K562 (cell line): ENCODE data around the gene PRKCE. TPM values are rescaled to one million over a fixed set of nuclear protein-coding genes. Genes with fewer than 3 reads are reported as not detected.

Source experiments
- ATAC-seq: fragments of 200-7000 bp; cut with Tn5 transposase; 3 replicates; pipeline ENCODE4 v1.9.1; 2020; ENCODE audit warnings: moderate library complexity
- BruUV-seq: library from RNA; stranded (reverse); fragments of 400-500 nt; replicated peaks from 2 replicates; lab custom pipeline; 2021; lab: Mats Ljungman, UMichigan
- CTCF ChIA-PET: fragments of 300-600 bp; formaldehyde crosslinking; extraction: SDS; loops from one replicate; lab custom pipeline; 2021; ENCODE audit warnings: low intra/inter-chr PET ratio; lab: Yijun Ruan, JAX
- POLR2A ChIA-PET: fragments of 300-600, 350-650 bp; sonication (Branson Sonifier 250); formaldehyde crosslinking; extraction: SDS; loops from one replicate; lab custom pipeline; 2021; ENCODE audit warnings: antibody characterized with exemption, inconsistent platforms; lab: Yijun Ruan, JAX
- DNase-seq, 4 experiments: peaks; one replicate each; pipeline versions ENCODE4 v3.0.0 to v3.0.0-alpha.2; 2011 to 2018; ENCODE audit warnings: low spot score in 3 of 4, mixed read lengths in 3 of 4; ENCODE audit errors: extremely low read depth in 1 of 4
- FAIRE-seq: peaks from 2 replicates; lab custom pipeline; 2011; peaks lifted over from hg19 to GRCh38; lab: Jason Lieb, UNC
- H2AFZ ChIP-seq: 2 replicates; pipeline ENCODE4 v1.6.0; 2011; ENCODE audit warnings: low read depth, low read length, control low read depth, inconsistent platforms
- H3K27ac ChIP-seq: fragments of 200-600 bp; 3 replicates; pipeline ENCODE4 v1.8.0; 2011; ENCODE audit warnings: low read depth, mild to moderate bottlenecking, control low read depth, inconsistent platforms, low read length, moderate library complexity, mixed read lengths; ENCODE audit errors: extremely low read depth
- H3K27me3 ChIP-seq, 2 experiments: fragments of 300-600 bp in 1 of 2; 2 replicates in 1 of 2; 3 replicates in 1 of 2; pipeline versions ENCODE4 v1.6.0 to v1.8.0; 2011; ENCODE audit warnings: inconsistent platforms in 2 of 2, low read length in 2 of 2, mild to moderate bottlenecking in 1 of 2, mixed read lengths in 1 of 2, moderate library complexity in 1 of 2; ENCODE audit not compliant: control insufficient read depth in 2 of 2, insufficient read depth in 2 of 2
- H3K36me3 ChIP-seq: fragments of 300-600 bp; 3 replicates; pipeline ENCODE4 v1.8.0; 2011; ENCODE audit warnings: mild to moderate bottlenecking, low read length, inconsistent platforms; ENCODE audit not compliant: control insufficient read depth, insufficient read depth
- H3K4me1 ChIP-seq, 2 experiments: fragments of 200-600 bp in 1 of 2; replicated peaks in 1 of 2; 2 replicates in 1 of 2; 3 replicates in 1 of 2; pipeline versions ENCODE4 v1.5.1 to v1.8.0; 2011; ENCODE audit warnings: inconsistent platforms in 2 of 2, low read length in 2 of 2, mild to moderate bottlenecking in 1 of 2, mixed read lengths in 1 of 2, moderate library complexity in 1 of 2; ENCODE audit not compliant: control insufficient read depth in 2 of 2, insufficient read depth in 2 of 2
- H3K4me2 ChIP-seq: 2 replicates; pipeline ENCODE4 v1.6.1; 2011; ENCODE audit warnings: low read length, control low read depth, inconsistent platforms, mixed read lengths; ENCODE audit not compliant: insufficient read depth
- H3K4me3 ChIP-seq: fragments of 200-600 bp; sonication (generic), shearing (Covaris generic); 2 replicates; pipeline ENCODE4 v1.5.1; 2016; ENCODE audit warnings: control low read depth, inconsistent platforms
- H3K79me2 ChIP-seq: fragments of 200-600 bp; 3 replicates; pipeline ENCODE4 v1.8.0; 2011; ENCODE audit warnings: low read length, inconsistent platforms; ENCODE audit not compliant: control insufficient read depth, insufficient read depth
- H3K9ac ChIP-seq, 2 experiments: 2 replicates each; pipeline versions ENCODE4 v1.6.0 to v1.6.1; 2011; ENCODE audit warnings: low read depth in 2 of 2, low read length in 2 of 2, control low read depth in 1 of 2, inconsistent platforms in 1 of 2, mild to moderate bottlenecking in 1 of 2, mixed read lengths in 1 of 2; ENCODE audit not compliant: insufficient read depth in 1 of 2
- H3K9me1 ChIP-seq: one replicate; pipeline ENCODE4 v1.6.0; 2011; ENCODE audit warnings: inconsistent platforms, mild to moderate bottlenecking, low read length, moderate library complexity; ENCODE audit not compliant: control insufficient read depth, insufficient read depth
- H3K9me3 ChIP-seq: replicated peaks from 2 replicates; pipeline ENCODE4 v1.5.1; 2011; ENCODE audit warnings: low read depth, low read length, inconsistent platforms; ENCODE audit not compliant: control insufficient read depth, insufficient read depth
- H4K20me1 ChIP-seq: replicated peaks from 2 replicates; pipeline ENCODE4 v1.6.1; 2011; ENCODE audit warnings: low read length, inconsistent platforms, mixed read lengths; ENCODE audit not compliant: control insufficient read depth, insufficient read depth
- DNMT1 ChIP-seq: fragments of 450-650 bp; IDR thresholded peaks from 2 replicates; pipeline ENCODE4 v1.6.1; 2016; ENCODE audit warnings: antibody characterized with exemption, mild to moderate bottlenecking
- GATAD2A ChIP-seq: fragments of 450-650 bp; IDR thresholded peaks from 2 replicates; pipeline ENCODE4 v1.6.1; 2017
- KHSRP ChIP-seq: fragments of 450-650 bp; IDR thresholded peaks from 2 replicates; pipeline ENCODE4 v1.6.1; 2017
- MCM7 ChIP-seq, 2 experiments: fragments of 450-650 bp; IDR thresholded peaks; 2 replicates each; pipeline ENCODE4 v1.6.1; 2016 to 2018
- MXI1 ChIP-seq: IDR thresholded peaks from 2 replicates; pipeline ENCODE4 v1.6.1; 2011; ENCODE audit warnings: low read depth, mild to moderate bottlenecking, improper control_type of control experiment, low read length
- POLR2B ChIP-seq: fragments of 450-650 bp; IDR thresholded peaks from 2 replicates; pipeline ENCODE4 v1.6.1; 2018; ENCODE audit warnings: low read depth; ENCODE audit not compliant: partially characterized antibody
- REST ChIP-seq, 2 experiments: fragments of 450-650 bp; formaldehyde crosslinking in 1 of 2; IDR thresholded peaks; 2 replicates each; pipeline versions ENCODE4 v1.4.0 to v1.6.1; 2014 to 2020; ENCODE audit warnings: mild to moderate bottlenecking in 2 of 2, borderline replicate concordance in 1 of 2, low read depth in 1 of 2
- SIN3A ChIP-seq, 2 experiments: fragments of 150-350 bp in 1 of 2; IDR thresholded peaks; 2 replicates each; pipeline ENCODE4 v1.6.1; 2011 to 2016; ENCODE audit warnings: borderline replicate concordance in 2 of 2, low read depth in 2 of 2, low read length in 2 of 2, mild to moderate bottlenecking in 2 of 2, moderate library complexity in 2 of 2; ENCODE audit not compliant: control insufficient read depth in 1 of 2
- SMC3 ChIP-seq: conservative IDR thresholded peaks from 2 replicates; pipeline ENCODE4 v1.6.1; 2011; ENCODE audit warnings: low read depth, low read length, improper control_type of control experiment; ENCODE audit not compliant: insufficient read depth
- SPI1 ChIP-seq: IDR thresholded peaks from 2 replicates; pipeline ENCODE4 v1.6.1; 2011; ENCODE audit warnings: low read depth, low read length, control low read depth, borderline replicate concordance
- TAF1 ChIP-seq: IDR thresholded peaks from 2 replicates; pipeline ENCODE4 v1.6.1; 2011; ENCODE audit warnings: mild to moderate bottlenecking, low read length, moderate library complexity; ENCODE audit not compliant: insufficient read depth, control insufficient read depth, severe bottlenecking; ENCODE audit errors: extremely low read depth
- ZBTB1 ChIP-seq: sonication (generic); formaldehyde crosslinking; IDR thresholded peaks from 2 replicates; pipeline ENCODE4 v1.8.1; 2023; ENCODE audit warnings: missing genetic modification reagents, low read depth, mild to moderate bottlenecking, borderline replicate concordance
- ZC3H8 ChIP-seq: fragments of 450-650 bp; IDR thresholded peaks from 2 replicates; pipeline ENCODE4 v1.6.1; 2017
- ZNF212 ChIP-seq: fragments of 450-650 bp; formaldehyde crosslinking; IDR thresholded peaks from 2 replicates; pipeline ENCODE4 v1.4.0; 2020; ENCODE audit warnings: mild to moderate bottlenecking
- ZNF75A ChIP-seq: fragments of 450-650 bp; formaldehyde crosslinking; IDR thresholded peaks from 2 replicates; pipeline ENCODE4 v1.4.0; 2020; ENCODE audit warnings: mild to moderate bottlenecking
- WGBS: fragments of 100-300 bp; shearing (Covaris generic); methylation state at CpG from one replicate; pipeline ENCODE4 v1.1.6; 2016; ENCODE audit warnings: low coverage, mixed read lengths; ENCODE audit not compliant: insufficient coverage; ENCODE audit errors: missing lambda C conversion rate; 5-methylcytosine and 5-hydroxymethylcytosine counted together
- in situ Hi-C: fragments of 300-500 bp; cut with MboI; formaldehyde crosslinking; loops from 4 replicates; pipeline ENCODE4 v1.15.0; 2018; ENCODE audit warnings: inconsistent platforms, mixed read lengths
- intact Hi-C: fragments of 100-400 bp; cut with micrococcal nuclease; formaldehyde crosslinking; loops from 2 replicates; pipeline ENCODE4 v1.14.2; 2022
- polyA plus RNA-seq, 8 experiments: library from polyadenylated mRNA; depleted of rRNA in 4 of 8; stranded (reverse) in 5 of 8; unstranded in 3 of 8; fragments of >200 nt; fragmentation: Nextera tagmentation in 2 of 8; fragmentation: Illumina TruSeq in 1 of 8; extraction: Ambion mirVana in 2 of 8; extraction: Trizol in 1 of 8; gene quantifications; 2 replicates each; pipeline versions ENCODE4 v1.2.1 to v1.2.3, GENCODE V29; 2011 to 2014; ENCODE audit warnings: inconsistent platforms in 1 of 8, missing spikeins in 1 of 8
- total RNA-seq, 7 experiments: library from RNA; depleted of rRNA in 6 of 7; stranded (reverse); fragments of >200 nt in 6 of 7; fragmentation: Illumina TruSeq in 2 of 7; extraction: Trizol in 2 of 7; gene quantifications; 2 replicates each; pipeline versions ENCODE4 v1.2.1 to v1.2.3, GENCODE V29; 2011 to 2021; ENCODE audit warnings: low replicate concordance in 1 of 7

PRKCE gene
- total and polyA plus RNA-seq, 9 of the 15 experiments (the other 6 are each of a cell fraction or from before 2014, with no cell fraction given), result 0.06 to 1.0 (median 0.22) TPM; not detected in 1

GRCh38 chr2:46162329-46163097, 511.0 kb downstream of the PRKCE start:
- TF ChIP-seq DNMT1 (no peak), POLR2B (no peak), REST (IDR thresholded peaks at IDR 0.05; ENCODE audit: borderline replicate concordance) (no peak), REST (CRISPR knock-in tag; IDR thresholded peaks at IDR 0.05; ENCODE audit: low read depth) (no peak), KHSRP (no peak), SPI1 (no peak), ZNF212 (CRISPR knock-in tag) (no peak), MXI1 (no peak), ZBTB1 (CRISPR knock-in tag) (no peak), ZC3H8 (no peak), SMC3 (no peak), MCM7 (IDR thresholded peaks at IDR 0.05) (no peak), ZNF75A (CRISPR knock-in tag) (no peak), GATAD2A (no peak), TAF1 (no peak), SIN3A (IDR thresholded peaks at IDR 0.05; ENCODE audit: borderline replicate concordance in 2 of 2, control insufficient read depth in 1 of 2, low read depth in 2 of 2, low read length in 2 of 2) (no peak)
- Histone ChIP-seq H3K4me3 (no peak overlapping the region), H3K27ac (no peak overlapping the region), H3K36me3 (no peaks in the 10 kb centered on the region), H3K79me2 (no peaks in the 10 kb centered on the region), H2AFZ (no peak overlapping the region), H3K4me1 (no peaks in the 10 kb centered on the region), H3K9me1 (no peaks in the 10 kb centered on the region), H3K4me2 (no peak overlapping the region), H3K9me3 (no peaks in the 10 kb centered on the region), H3K9ac (no peak overlapping the region), H4K20me1 (no peaks in the 10 kb centered on the region; the same call in 1 of the 2 replicates), H3K27me3 (peaks cover 18 to 72% of the 10 kb centered on the region in 2 experiments)
- CTCF ChIA-PET, result no interaction called here
- BruUV-seq, result no TSS peak
- POLR2A ChIA-PET, result interaction anchor here (0.6 to 1.3 kb wide), 2 partner anchors 11 to 182 kb away, joined by 3 to 4 read pairs; no protein-coding TSS in a partner anchor
- ATAC-seq, result no peak
- intact Hi-C loops (no loop called here), in situ Hi-C loops (no loop called here)
- no peak for DNase-seq
- 15% methylated on average over 11 of the region's 11 CpGs for WGBS
- FAIRE-seq, result no peak
